HEK293 (cell line): Measurements from ENCODE around the gene SLAMF7.

Experiments used
- CTCF ChIA-PET: fragments of 350-600 bp; formaldehyde crosslinking; extraction: SDS; loops from one replicate; lab custom pipeline; 2021; ENCODE audit warnings: antibody characterized with exemption; lab: Yijun Ruan, JAX
- POLR2A ChIA-PET: fragments of 300-600 bp; formaldehyde crosslinking; extraction: SDS; loops from one replicate; lab custom pipeline; 2020; ENCODE audit warnings: antibody characterized with exemption, inconsistent platforms; lab: Yijun Ruan, JAX
- H3K27ac ChIP-seq: fragments of 200-500 bp; sonication (Bioruptor generic); 2 replicates; pipeline ENCODE4 v1.5.1; 2014; ENCODE audit warnings: low read depth, low read length, control low read depth, inconsistent platforms; ENCODE audit errors: extremely low read depth
- H3K36me3 ChIP-seq, 2 experiments: fragments of 200-500 bp in 1 of 2; sonication (Bioruptor generic) in 1 of 2; 1 replicate in 1 of 2; 2 replicates in 1 of 2; pipeline ENCODE4 v1.5.1; 2014 to 2017; ENCODE audit warnings: inconsistent platforms in 2 of 2, low read length in 2 of 2; ENCODE audit not compliant: control insufficient read depth in 2 of 2, insufficient read depth in 1 of 2
- H3K4me1 ChIP-seq: fragments of 200-500 bp; sonication (Bioruptor generic); 2 replicates; pipeline ENCODE4 v1.5.1; 2014; ENCODE audit warnings: mild to moderate bottlenecking, low read length, inconsistent platforms; ENCODE audit not compliant: control insufficient read depth, insufficient read depth
- H3K4me3 ChIP-seq: 2 replicates; pipeline ENCODE4 v1.5.1; 2011; ENCODE audit warnings: low read depth, mild to moderate bottlenecking, control low read depth, low read length, moderate library complexity
- H3K9me3 ChIP-seq: fragments of 200-500 bp; sonication (Bioruptor generic); 2 replicates; pipeline ENCODE4 v1.5.1; 2014; ENCODE audit warnings: low read depth, low read length, inconsistent platforms; ENCODE audit not compliant: control insufficient read depth, insufficient read depth
- GLIS1 ChIP-seq: fragments of 450-650 bp; formaldehyde crosslinking; IDR thresholded peaks from 2 replicates; pipeline ENCODE4 v1.5.1; 2016; ENCODE audit warnings: missing biosample characterization, missing genetic modification characterization
- KLF7 ChIP-seq: fragments of 450-650 bp; formaldehyde crosslinking; IDR thresholded peaks from 2 replicates; pipeline ENCODE4 v1.5.1; 2016; ENCODE audit warnings: missing biosample characterization, missing genetic modification characterization, borderline replicate concordance
- KLF9 ChIP-seq: fragments of 450-650 bp; formaldehyde crosslinking; IDR thresholded peaks from 2 replicates; pipeline ENCODE4 v1.5.1; 2016; ENCODE audit warnings: missing biosample characterization, missing genetic modification characterization, low read depth
- SCRT2 ChIP-seq: fragments of 450-650 bp; formaldehyde crosslinking; IDR thresholded peaks from 2 replicates; pipeline ENCODE4 v1.5.1; 2016; ENCODE audit warnings: missing biosample characterization, missing genetic modification characterization
- SP3 ChIP-seq: fragments of 450-650 bp; formaldehyde crosslinking; IDR thresholded peaks from 2 replicates; pipeline ENCODE4 v1.5.1; 2016; ENCODE audit warnings: missing biosample characterization, missing genetic modification characterization
- YY1 ChIP-seq: fragments of 450-650 bp; formaldehyde crosslinking; IDR thresholded peaks from 2 replicates; pipeline ENCODE4 v1.5.1; 2018; ENCODE audit warnings: missing biosample characterization, missing genetic modification characterization
- ZBTB48 ChIP-seq: fragments of 450-650 bp; formaldehyde crosslinking; IDR thresholded peaks from 2 replicates; pipeline ENCODE4 v1.5.1; 2016; ENCODE audit warnings: missing biosample characterization, missing genetic modification characterization
- ZBTB8A ChIP-seq: fragments of 450-650 bp; formaldehyde crosslinking; IDR thresholded peaks from 2 replicates; pipeline ENCODE4 v1.5.1; 2016; ENCODE audit warnings: missing biosample characterization, missing genetic modification characterization
- ZNF132 ChIP-seq: fragments of 450-650 bp; formaldehyde crosslinking; IDR thresholded peaks from 2 replicates; pipeline ENCODE4 v1.5.1; 2017; ENCODE audit warnings: missing biosample characterization, missing genetic modification characterization, borderline replicate concordance
- ZNF157 ChIP-seq: fragments of 450-650 bp; formaldehyde crosslinking; IDR thresholded peaks from 2 replicates; pipeline ENCODE4 v1.5.1; 2016; ENCODE audit warnings: missing biosample characterization, missing genetic modification characterization
- ZNF169 ChIP-seq: fragments of 450-650 bp; formaldehyde crosslinking; IDR thresholded peaks from 2 replicates; pipeline ENCODE4 v1.5.1; 2016; ENCODE audit warnings: missing biosample characterization, missing genetic modification characterization
- ZNF184 ChIP-seq: fragments of 450-650 bp; IDR thresholded peaks from 2 replicates; pipeline ENCODE4 v1.5.1; 2018; ENCODE audit warnings: missing biosample characterization, mild to moderate bottlenecking, missing genetic modification characterization
- ZNF248 ChIP-seq: fragments of 450-650 bp; formaldehyde crosslinking; IDR thresholded peaks from 2 replicates; pipeline ENCODE4 v1.5.1; 2017; ENCODE audit warnings: missing biosample characterization, missing genetic modification characterization
- ZNF266 ChIP-seq: fragments of 450-650 bp; formaldehyde crosslinking; IDR thresholded peaks from 2 replicates; pipeline ENCODE4 v1.5.1; 2016; ENCODE audit warnings: missing biosample characterization, missing genetic modification characterization, low read depth
- ZNF354C ChIP-seq: fragments of 450-650 bp; formaldehyde crosslinking; IDR thresholded peaks from 2 replicates; pipeline ENCODE4 v1.5.1; 2016; ENCODE audit warnings: missing biosample characterization, missing genetic modification characterization, low read depth, borderline replicate concordance
- ZNF423 ChIP-seq: fragments of 450-650 bp; formaldehyde crosslinking; IDR thresholded peaks from 2 replicates; pipeline ENCODE4 v1.5.1; 2016; ENCODE audit warnings: missing biosample characterization, missing genetic modification characterization
- ZNF473 ChIP-seq: fragments of 450-650 bp; formaldehyde crosslinking; IDR thresholded peaks from 2 replicates; pipeline ENCODE4 v1.5.1; 2017; ENCODE audit warnings: missing biosample characterization, missing genetic modification characterization
- ZNF561 ChIP-seq: fragments of 450-650 bp; IDR thresholded peaks from 2 replicates; pipeline ENCODE4 v1.5.1; 2018; ENCODE audit warnings: missing biosample characterization, missing genetic modification characterization, borderline replicate concordance
- ZNF571 ChIP-seq: fragments of 450-650 bp; formaldehyde crosslinking; IDR thresholded peaks from 2 replicates; pipeline ENCODE4 v1.5.0; 2017; ENCODE audit warnings: missing biosample characterization, missing genetic modification characterization
- ZNF664 ChIP-seq: fragments of 450-650 bp; formaldehyde crosslinking; IDR thresholded peaks from 2 replicates; pipeline ENCODE4 v1.5.1; 2016; ENCODE audit warnings: missing biosample characterization, missing genetic modification characterization
- ZNF830 ChIP-seq: fragments of 450-650 bp; IDR thresholded peaks from 2 replicates; pipeline ENCODE4 v1.5.0; 2018; ENCODE audit warnings: missing biosample characterization, missing genetic modification characterization, low read depth, mild to moderate bottlenecking, moderate library complexity
- ZNF843 ChIP-seq: fragments of 450-650 bp; formaldehyde crosslinking; IDR thresholded peaks from 2 replicates; pipeline ENCODE4 v1.5.1; 2016; ENCODE audit warnings: missing biosample characterization, missing genetic modification characterization
- TF ChIP-seq, protein P1 (sequence below): fragments of 450-650 bp; IDR thresholded peaks from 2 replicates; pipeline ENCODE4 v1.5.1; 2018; ENCODE audit warnings: missing biosample characterization, mild to moderate bottlenecking, missing genetic modification characterization
- TF ChIP-seq, protein P2 (sequence below): fragments of 450-650 bp; formaldehyde crosslinking; IDR thresholded peaks from 2 replicates; pipeline ENCODE4 v1.5.1; 2016; ENCODE audit warnings: missing biosample characterization, missing genetic modification characterization

SLAMF7 gene

GRCh38 chr1:160745551-160745950 is 6.5 kb downstream of the SLAMF7 start:
- ChIA-PET POLR2A (no interaction called here), CTCF (interaction anchor here (0.6 kb wide), 1 partner anchor 278 kb away, joined by 4 read pairs; no protein-coding TSS in a partner anchor)
- H3K9me3 ChIP-seq = no peaks in the 10 kb centered on the region
- H3K4me1 ChIP-seq = 0 out of 2 replicates have a peak, but pooled peaks cover 3% of the 10 kb centered on the region
- H3K27ac ChIP-seq = no peak overlapping the region
- TF ChIP-seq, protein P1, sequence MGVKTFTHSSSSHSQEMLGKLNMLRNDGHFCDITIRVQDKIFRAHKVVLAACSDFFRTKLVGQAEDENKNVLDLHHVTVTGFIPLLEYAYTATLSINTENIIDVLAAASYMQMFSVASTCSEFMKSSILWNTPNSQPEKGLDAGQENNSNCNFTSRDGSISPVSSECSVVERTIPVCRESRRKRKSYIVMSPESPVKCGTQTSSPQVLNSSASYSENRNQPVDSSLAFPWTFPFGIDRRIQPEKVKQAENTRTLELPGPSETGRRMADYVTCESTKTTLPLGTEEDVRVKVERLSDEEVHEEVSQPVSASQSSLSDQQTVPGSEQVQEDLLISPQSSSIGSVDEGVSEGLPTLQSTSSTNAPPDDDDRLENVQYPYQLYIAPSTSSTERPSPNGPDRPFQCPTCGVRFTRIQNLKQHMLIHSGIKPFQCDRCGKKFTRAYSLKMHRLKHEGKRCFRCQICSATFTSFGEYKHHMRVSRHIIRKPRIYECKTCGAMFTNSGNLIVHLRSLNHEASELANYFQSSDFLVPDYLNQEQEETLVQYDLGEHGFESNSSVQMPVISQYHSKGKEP (tag by site-specific recombination) = no peak
- TF ChIP-seq KLF7 (tag by site-specific recombination) = no peak
- TF ChIP-seq KLF9 (tag by site-specific recombination) = no peak
- H3K4me3 ChIP-seq = no peak overlapping the region
- H3K36me3 ChIP-seq = no peaks in the 10 kb centered on the region

DNA sequence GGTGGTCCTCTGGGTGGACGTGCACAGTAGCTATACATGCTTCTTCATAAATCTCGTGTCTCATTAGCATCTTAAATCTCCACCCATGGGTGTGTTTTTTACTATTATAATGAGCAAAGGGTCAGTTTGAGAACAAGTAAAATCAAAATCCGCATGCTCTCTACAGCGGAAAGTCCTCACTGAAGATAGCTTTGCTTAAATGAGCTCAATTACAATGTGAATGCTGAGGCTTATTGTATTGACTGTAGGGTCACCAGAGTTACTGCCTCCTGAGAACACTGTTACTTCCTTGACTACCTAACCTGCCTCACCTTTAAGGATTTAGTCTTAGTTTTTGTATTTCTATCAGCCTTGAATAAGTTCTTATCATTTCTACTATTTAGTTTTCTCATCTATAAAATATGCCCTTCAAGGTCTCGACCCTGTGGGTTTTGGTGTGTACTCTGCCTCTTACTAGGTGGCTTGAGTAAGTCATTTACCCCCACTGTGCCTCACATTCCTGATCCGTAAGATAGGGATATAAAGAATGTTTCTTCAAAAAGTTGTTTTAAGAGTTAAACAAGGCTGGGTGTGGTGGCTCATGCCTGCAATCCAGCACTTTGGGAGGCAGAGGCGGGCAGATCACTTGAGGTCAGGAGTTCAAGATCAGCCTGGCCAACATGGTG is 7.9 kb downstream of the SLAMF7 start:
- Histone ChIP-seq H3K27ac (no peak overlapping the region), H3K36me3 (no peaks in the 10 kb centered on the region), H3K9me3 (no peaks in the 10 kb centered on the region), H3K4me1 (0 out of 2 replicates have a peak, but pooled peaks cover 3% of the 10 kb centered on the region), H3K4me3 (no peak overlapping the region)
- POLR2A ChIA-PET = no interaction called here
- TF ChIP-seq ZNF132 (tag by site-specific recombination) (no peak), ZNF830 (tag by site-specific recombination) (no peak), ZNF354C (tag by site-specific recombination) (no peak), GLIS1 (0 out of 2 replicates have a peak, but pooled peaks have one; percentile 29), ZNF157 (tag by site-specific recombination) (no peak), ZNF423 (tag by site-specific recombination) (no peak)
- CTCF ChIA-PET = interaction anchor here (0.8 to 2.2 kb wide), 6 partner anchors 9 to 30 kb away, joined by 3 to 7 read pairs (median 4); no protein-coding TSS in a partner anchor

DNA sequence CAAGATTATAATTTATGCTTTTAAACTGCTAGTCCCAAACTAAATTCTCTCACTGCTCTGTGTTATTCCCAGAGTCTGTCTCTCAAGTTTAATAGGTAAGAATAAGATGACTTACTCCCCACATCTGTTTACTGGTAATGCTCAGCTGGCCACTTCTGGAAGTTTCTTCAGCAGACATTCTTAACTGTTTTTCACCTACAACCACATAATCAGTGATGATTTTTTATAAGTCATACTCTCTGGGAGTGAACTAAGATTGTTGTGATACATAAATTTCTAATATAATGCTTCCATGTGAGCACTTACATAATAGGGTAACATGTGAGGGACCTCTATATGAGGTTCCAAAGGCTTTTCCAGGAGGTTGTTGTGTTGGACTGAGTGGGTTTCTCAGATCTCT is 8.7 kb downstream of the SLAMF7 start:
- H3K36me3 ChIP-seq = no peaks in the 10 kb centered on the region

More for the DNA sequence above, 8.7 kb downstream of the SLAMF7 start:
- TF ChIP-seq ZNF266 (tag by site-specific recombination) = no peak
- no peak for TF ChIP-seq ZNF830 (tag by site-specific recombination)
- no peak for TF ChIP-seq ZNF561 (tag by site-specific recombination)
- no peak for TF ChIP-seq ZNF473 (tag by site-specific recombination)
- TF ChIP-seq ZNF843 = no peak
- no peak for TF ChIP-seq ZBTB48 (tag by site-specific recombination)
- no peak for TF ChIP-seq ZBTB8A (tag by site-specific recombination)
- TF ChIP-seq ZNF184 = no peak
- TF ChIP-seq YY1 (tag by site-specific recombination) = no peak
- TF ChIP-seq, protein P2, sequence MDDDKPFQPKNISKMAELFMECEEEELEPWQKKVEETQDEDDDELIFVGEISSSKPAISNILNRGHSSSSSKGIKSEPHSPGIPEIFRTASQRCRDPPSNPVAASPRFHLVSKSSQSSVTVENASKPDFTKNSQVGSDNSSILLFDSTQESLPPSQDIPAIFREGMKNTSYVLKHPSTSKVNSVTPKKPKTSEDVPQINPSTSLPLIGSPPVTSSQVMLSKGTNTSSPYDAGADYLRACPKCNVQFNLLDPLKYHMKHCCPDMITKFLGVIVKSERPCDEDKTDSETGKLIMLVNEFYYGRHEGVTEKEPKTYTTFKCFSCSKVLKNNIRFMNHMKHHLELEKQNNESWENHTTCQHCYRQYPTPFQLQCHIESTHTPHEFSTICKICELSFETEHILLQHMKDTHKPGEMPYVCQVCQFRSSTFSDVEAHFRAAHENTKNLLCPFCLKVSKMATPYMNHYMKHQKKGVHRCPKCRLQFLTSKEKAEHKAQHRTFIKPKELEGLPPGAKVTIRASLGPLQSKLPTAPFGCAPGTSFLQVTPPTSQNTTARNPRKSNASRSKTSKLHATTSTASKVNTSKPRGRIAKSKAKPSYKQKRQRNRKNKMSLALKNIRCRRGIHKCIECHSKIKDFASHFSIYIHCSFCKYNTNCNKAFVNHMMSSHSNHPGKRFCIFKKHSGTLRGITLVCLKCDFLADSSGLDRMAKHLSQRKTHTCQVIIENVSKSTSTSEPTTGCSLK = no peak
- TF ChIP-seq ZNF169 (tag by site-specific recombination) = no peak
- TF ChIP-seq ZNF248 (tag by site-specific recombination) = no peak
- no peak for TF ChIP-seq SP3 (tag by site-specific recombination)
- no peak for TF ChIP-seq ZNF571 (tag by site-specific recombination)
- TF ChIP-seq SCRT2 (tag by site-specific recombination) = no peak
- no peak for TF ChIP-seq ZNF664
- TF ChIP-seq, all 188 proteins: peak for 0
- Histone ChIP-seq H3K4me1 (peaks cover 6% of the 10 kb centered on the region; the same call in 1 of the 2 replicates), H3K4me3 (no peak overlapping the region), H3K27ac (no peak overlapping the region), H3K9me3 (no peaks in the 10 kb centered on the region)
- ChIA-PET CTCF (interaction anchor here (0.8 to 2.2 kb wide), 9 partner anchors 8 to 89 kb away, joined by 3 to 7 read pairs (median 4); partner anchors contain the start of gene SLAMF7), POLR2A (no interaction called here)
